Uterus (tissue), 4 donors: Measurements from ENCODE around the gene MSS51. TPM values are rescaled to one million over a fixed set of nuclear protein-coding genes. Genes with fewer than 3 reads are reported as not detected.

ENCODE experiments used
- DNase-seq, 2 donors: peaks; one replicate each; pipeline ENCODE4 v3.0.0-alpha.2; 2019 to 2020
- H3K27ac ChIP-seq, 2 donors: fragments of 200-600 bp; sonication (generic); 1 replicate in 1 of 2; 2 replicates in 1 of 2; pipeline ENCODE4 v1.5.1; 2016 to 2018
- H3K27me3 ChIP-seq, 2 donors: fragments of 200-600 bp; sonication (generic); one replicate each; pipeline ENCODE4 v1.5.1; 2018 to 2019; ENCODE audit warnings: control low read depth in 1 of 2
- H3K36me3 ChIP-seq, 2 donors: fragments of 200-600 bp; sonication (generic); one replicate each; pipeline ENCODE4 v1.5.1; 2019; ENCODE audit warnings: control low read depth in 1 of 2
- H3K4me1 ChIP-seq, 2 donors: fragments of 200-600 bp; sonication (generic); one replicate each; pipeline ENCODE4 v1.5.1; 2018 to 2019; ENCODE audit warnings: control low read depth in 1 of 2
- H3K4me3 ChIP-seq, 2 donors: fragments of 200-600 bp; sonication (generic); 1 replicate in 1 of 2; 2 replicates in 1 of 2; pipeline ENCODE4 v1.5.1; 2018 to 2019; ENCODE audit warnings: mild to moderate bottlenecking in 1 of 2
- H3K9me3 ChIP-seq, 2 donors: fragments of 200-600 bp; sonication (generic); one replicate each; pipeline ENCODE4 v1.5.1; 2019; ENCODE audit warnings: control low read depth in 1 of 2
- CTCF ChIP-seq, 4 experiments: fragments of 200-600 bp in 2 of 4; fragments of 450-650 bp in 2 of 4; sonication (generic) in 2 of 4; IDR thresholded peaks; one replicate each; pipeline ENCODE4 v1.5.1; 2016 to 2019; ENCODE audit warnings: antibody characterized with exemption in 4 of 4, mild to moderate bottlenecking in 2 of 4, moderate library complexity in 1 of 4
- POLR2A ChIP-seq, 2 donors: fragments of 450-650 bp; IDR thresholded peaks; one replicate each; pipeline ENCODE4 v1.6.1; 2016; ENCODE audit warnings: antibody characterized with exemption in 2 of 2, mild to moderate bottlenecking in 1 of 2, moderate library complexity in 1 of 2
- intact Hi-C: fragments of 100-400 bp; cut with DNase I; formaldehyde crosslinking; loops from one replicate; pipeline ENCODE4 v1.15.1; 2023; ENCODE audit warnings: low total_unique reads
- total RNA-seq, 4 donors: library from RNA; depleted of rRNA in 3 of 4; stranded (reverse); fragments of >200 nt in 3 of 4; gene quantifications; one replicate each; pipeline versions ENCODE4 v1.1.0 to v1.2.4, GENCODE V29; 2014 to 2023
- donor health status: DM: yes; HTN: yes; CAD: no.

Gene MSS51
- total RNA-seq, 4 donors from 2014 or later: 0.51 to 7.3 (median 5.5) TPM; not detected in 1

DNA sequence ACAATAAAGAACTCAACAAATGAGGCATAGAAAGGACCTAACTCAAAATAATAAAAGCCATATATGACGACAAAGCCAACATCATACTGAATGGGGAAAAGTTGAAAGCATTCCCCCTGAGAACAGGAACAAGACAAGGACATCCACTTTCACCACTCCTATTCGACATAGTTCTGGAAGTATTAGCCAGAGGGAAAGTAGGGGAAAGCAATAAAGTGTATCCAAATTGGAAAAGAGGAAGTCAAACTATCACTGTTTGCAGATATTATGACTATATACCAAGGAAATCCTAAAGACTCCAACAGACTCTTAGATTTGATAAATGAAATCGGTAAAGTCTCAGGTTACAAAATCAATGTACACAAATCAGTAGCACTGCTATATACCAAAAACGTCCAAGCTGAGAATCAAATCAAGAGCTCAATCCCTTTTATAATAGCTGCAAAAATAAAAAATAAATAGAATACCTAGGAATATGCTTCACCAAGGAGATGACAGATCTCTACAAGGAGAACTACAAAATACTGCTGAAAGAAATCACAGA is 24.3 kb downstream of the MSS51 start:
- Histone ChIP-seq H3K27me3 (no peaks in the 10 kb centered on the region), H3K9me3 (no peaks in the 10 kb centered on the region), H3K36me3 (no peaks in the 10 kb centered on the region), H3K4me3 (no peak overlapping the region), H3K27ac (no peak overlapping the region), H3K4me1 (peaks cover 0 to 7% of the 10 kb centered on the region in 2 donors)
- TF ChIP-seq CTCF (IDR thresholded peaks at IDR 0.05) (no peak), POLR2A (IDR thresholded peaks at IDR 0.05) (no peak)
- intact Hi-C loops: no loop called here
- no peak for DNase-seq

GRCh38 chr10:73408061-73408460 is 25.3 kb downstream of the MSS51 start:
- no peak overlapping the region for H3K4me3 ChIP-seq
- DNase-seq: no peak
- no peaks in the 10 kb centered on the region for H3K36me3 ChIP-seq
- intact Hi-C loops: no loop called here
- no peak for TF ChIP-seq CTCF (IDR thresholded peaks at IDR 0.05)
- no peak for TF ChIP-seq POLR2A (IDR thresholded peaks at IDR 0.05)
- H3K4me1 ChIP-seq: peaks cover 0 to 7% of the 10 kb centered on the region in 2 donors
- H3K27me3 ChIP-seq: no peaks in the 10 kb centered on the region
- H3K27ac ChIP-seq: no peak overlapping the region
- no peaks in the 10 kb centered on the region for H3K9me3 ChIP-seq

GRCh38 chr10:73407495-73407894 is 25.9 kb downstream of the MSS51 start:
- intact Hi-C loops: no loop called here
- Histone ChIP-seq H3K4me1 (peaks cover 0 to 3% of the 10 kb centered on the region in 2 donors), H3K27me3 (no peaks in the 10 kb centered on the region), H3K9me3 (no peaks in the 10 kb centered on the region), H3K4me3 (no peak overlapping the region), H3K27ac (no peak overlapping the region), H3K36me3 (no peaks in the 10 kb centered on the region)
- DNase-seq: no peak
- TF ChIP-seq POLR2A (IDR thresholded peaks at IDR 0.05) (no peak), CTCF (IDR thresholded peaks at IDR 0.05) (no peak)

DNA sequence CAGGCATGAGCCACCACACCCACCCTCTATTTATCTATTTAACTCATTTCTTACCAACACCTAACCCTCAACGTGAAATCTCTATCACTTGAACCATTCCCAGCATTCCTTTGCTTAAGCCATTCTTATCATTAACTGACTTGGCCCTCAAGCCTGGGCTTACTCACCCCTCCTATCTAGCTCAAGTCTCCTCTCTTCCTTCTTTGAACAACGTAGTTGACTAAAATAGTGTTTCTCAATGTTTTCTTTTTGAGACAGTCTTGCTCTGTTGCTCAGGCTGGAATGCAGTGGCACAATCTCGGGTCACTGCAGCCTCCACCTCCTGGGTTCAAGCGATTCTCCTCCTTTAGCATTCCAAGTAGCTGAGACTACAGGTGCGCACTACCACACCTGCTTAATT is 26.5 kb downstream of the MSS51 start:
- Histone ChIP-seq H3K36me3 (no peaks in the 10 kb centered on the region), H3K27me3 (no peaks in the 10 kb centered on the region), H3K9me3 (no peaks in the 10 kb centered on the region), H3K4me3 (no peak overlapping the region), H3K27ac (no peak overlapping the region), H3K4me1 (no peaks in the 10 kb centered on the region)
- TF ChIP-seq POLR2A (IDR thresholded peaks at IDR 0.05) (no peak), CTCF (IDR thresholded peaks at IDR 0.05) (no peak)
- no peak for DNase-seq
- intact Hi-C loops: no loop called here

DNA sequence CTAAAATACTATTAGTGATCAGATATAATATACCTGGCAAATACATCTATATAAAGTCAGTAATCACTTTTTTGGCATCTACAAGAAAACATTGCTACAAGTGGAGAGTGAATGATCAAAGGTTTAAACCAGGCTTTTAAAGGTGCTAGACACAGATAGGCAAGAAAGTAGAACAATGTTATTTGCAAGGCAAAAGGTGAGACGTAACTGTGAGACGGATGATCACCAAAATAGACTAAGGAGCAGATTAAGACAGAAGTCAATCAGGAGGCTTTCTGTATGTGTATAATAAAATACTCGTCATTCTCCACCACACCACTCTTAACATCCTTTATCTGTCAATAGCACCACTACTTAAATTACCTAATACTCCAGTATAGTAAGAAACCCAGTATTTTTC is 27.8 kb downstream of the MSS51 start:
- Histone ChIP-seq H3K27me3 (no peaks in the 10 kb centered on the region), H3K27ac (no peak overlapping the region), H3K4me3 (no peak overlapping the region), H3K9me3 (no peaks in the 10 kb centered on the region), H3K36me3 (no peaks in the 10 kb centered on the region), H3K4me1 (no peaks in the 10 kb centered on the region)
- intact Hi-C loops: no loop called here
- no peak for DNase-seq
- TF ChIP-seq POLR2A (IDR thresholded peaks at IDR 0.05) (no peak), CTCF (IDR thresholded peaks at IDR 0.05) (no peak)
